GM12872 (cell line): Measurements from ENCODE around the gene KRTAP21-1.

Source experiments
- TF ChIP-seq, protein P1 (sequence below): IDR thresholded peaks from 3 replicates; pipeline ENCODE4 v1.5.1; 2011; ENCODE audit warnings: low read depth, mild to moderate bottlenecking, low read length, moderate library complexity; ENCODE audit not compliant: insufficient read depth

Gene KRTAP21-1

DNA sequence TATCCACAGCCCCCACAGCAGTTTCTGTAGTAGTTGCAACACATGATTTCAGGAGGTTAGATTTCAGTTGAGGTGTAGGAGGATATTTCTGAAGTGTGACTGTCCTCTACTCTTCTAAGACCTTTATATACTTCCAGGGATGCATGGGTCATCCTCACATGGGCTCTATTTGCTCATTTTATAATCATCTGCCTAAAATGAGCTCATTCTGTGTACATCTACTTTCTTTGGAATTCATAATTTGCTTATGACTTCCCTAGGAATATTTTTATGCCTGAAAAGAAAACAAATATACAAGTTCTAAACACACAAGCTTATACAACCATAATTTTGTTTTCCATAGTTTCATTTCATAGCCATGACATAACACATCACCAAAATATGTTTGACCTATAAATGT, 8.1 kb downstream of the KRTAP21-1 start, which contains the start of gene KRTAP21-2:
KRTAP21-2 (minus strand) TSS at position 101 of the 400 bp plus-strand sequence; CDS start at position 44, 57 bp downstream.
- TF ChIP-seq, protein P1, sequence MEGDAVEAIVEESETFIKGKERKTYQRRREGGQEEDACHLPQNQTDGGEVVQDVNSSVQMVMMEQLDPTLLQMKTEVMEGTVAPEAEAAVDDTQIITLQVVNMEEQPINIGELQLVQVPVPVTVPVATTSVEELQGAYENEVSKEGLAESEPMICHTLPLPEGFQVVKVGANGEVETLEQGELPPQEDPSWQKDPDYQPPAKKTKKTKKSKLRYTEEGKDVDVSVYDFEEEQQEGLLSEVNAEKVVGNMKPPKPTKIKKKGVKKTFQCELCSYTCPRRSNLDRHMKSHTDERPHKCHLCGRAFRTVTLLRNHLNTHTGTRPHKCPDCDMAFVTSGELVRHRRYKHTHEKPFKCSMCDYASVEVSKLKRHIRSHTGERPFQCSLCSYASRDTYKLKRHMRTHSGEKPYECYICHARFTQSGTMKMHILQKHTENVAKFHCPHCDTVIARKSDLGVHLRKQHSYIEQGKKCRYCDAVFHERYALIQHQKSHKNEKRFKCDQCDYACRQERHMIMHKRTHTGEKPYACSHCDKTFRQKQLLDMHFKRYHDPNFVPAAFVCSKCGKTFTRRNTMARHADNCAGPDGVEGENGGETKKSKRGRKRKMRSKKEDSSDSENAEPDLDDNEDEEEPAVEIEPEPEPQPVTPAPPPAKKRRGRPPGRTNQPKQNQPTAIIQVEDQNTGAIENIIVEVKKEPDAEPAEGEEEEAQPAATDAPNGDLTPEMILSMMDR, result no peak

DNA sequence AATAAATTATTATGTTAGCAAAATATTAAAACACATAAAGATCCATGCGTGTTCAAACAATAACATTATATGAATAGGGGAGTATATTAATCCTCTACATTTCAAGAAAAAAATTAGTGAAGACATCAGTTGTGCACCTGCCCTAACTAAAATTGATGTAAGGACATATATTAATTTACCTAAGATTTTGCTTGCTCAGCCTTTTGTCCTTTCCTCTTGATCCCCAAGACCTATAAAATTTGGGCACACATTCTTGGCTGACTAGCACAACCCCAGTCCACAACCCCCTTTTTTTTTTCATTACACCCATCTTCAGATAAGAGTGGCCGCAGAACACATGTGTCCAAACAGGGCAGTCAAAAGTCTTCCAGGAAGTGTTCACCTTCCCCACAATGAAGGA, 14.8 kb downstream of the KRTAP21-1 start:
- TF ChIP-seq, protein P1, result no peak

DNA sequence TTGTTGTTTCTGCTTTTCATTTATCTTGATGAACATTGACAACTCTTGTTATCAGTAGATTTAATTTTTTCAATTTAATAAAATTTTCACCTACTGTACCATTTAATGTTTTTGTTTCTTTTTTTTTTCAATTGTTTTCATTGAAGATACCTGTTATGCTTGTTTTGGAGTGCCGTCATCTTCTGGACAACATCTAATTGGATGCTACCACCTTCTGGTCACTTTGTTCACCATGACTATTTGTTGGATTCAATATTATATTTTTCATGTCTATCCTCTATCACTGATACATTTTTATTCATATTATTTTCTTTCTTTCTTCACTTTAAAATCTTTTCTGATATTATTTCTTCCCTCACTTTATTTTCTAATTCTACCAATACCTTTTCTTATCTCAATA, 22.2 kb downstream of the KRTAP21-1 start:
- TF ChIP-seq, protein P1, result no peak

DNA sequence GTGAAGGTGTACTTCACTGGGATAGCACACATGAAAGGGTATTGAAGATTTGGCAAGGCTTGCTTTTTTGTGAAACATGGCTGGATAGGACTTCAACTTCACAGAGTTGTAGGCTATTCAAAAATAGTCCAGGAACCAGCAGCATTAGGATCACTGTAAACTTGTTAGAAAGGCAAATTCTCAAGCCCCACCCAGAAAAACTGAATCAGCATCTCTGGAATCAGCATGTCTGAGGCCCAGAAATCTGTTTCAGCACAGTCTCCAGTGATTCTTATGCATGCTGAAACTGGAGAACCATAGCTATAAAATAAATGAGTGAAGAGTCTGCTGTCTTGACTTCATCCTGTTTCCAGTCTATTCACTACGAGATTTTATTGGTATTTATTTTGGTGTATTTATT, 28.5 kb downstream of the KRTAP21-1 start:
- TF ChIP-seq, protein P1, result no peak

DNA sequence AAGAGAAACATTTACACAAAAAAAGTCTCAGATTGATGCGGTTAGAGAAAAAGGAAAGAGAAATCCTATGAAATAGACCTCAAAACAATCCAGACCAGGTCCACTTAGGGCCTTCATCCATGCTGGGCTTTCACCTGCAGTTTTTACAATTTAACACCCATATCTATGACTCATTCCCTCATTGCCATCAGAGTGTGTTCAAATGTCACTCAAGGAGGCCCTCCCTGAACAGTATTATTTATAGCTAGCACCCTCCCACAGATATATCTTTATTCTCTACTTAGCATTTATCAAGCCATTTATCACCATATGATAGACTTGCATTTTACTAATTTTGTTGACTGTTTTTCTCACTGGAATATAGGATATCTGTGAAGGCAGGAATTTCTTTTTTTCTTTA, 35.8 kb downstream of the KRTAP21-1 start:
- TF ChIP-seq, protein P1, result no peak

DNA sequence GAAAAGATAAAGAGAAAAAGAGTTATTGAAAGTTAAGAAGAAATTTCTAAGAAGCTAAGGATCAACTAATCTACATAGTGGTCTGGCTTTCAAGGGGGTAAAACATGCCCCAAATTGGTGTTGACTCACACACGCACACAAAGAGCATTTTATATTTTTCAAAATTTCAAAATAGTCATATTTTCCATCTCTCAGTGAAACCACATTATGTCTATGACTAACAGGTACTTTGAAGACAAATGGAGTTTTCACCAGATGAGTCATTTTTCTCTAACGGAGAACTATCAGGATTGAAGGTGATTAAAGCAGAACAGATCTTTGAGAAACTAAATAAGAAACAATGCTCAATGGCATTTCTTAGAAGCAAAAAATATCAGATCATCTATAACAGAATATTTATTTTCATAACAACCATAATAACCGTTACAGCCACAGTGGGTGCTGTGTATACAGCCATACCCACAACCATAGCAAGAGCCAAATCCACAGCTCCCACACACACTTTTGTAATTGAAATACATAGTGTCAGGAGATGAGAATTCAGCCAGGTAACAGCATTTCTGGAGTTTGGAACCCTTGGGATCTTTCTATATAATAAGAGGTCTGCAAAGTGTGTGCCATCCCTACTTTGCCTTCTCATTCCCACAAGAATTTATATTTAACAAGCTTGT, 36.9 kb downstream of the KRTAP21-1 start, which contains the start of gene KRTAP21-3:
KRTAP21-3 (minus strand) TSS at position 539 of the 671 bp plus-strand sequence; CDS start at position 521, 18 bp downstream.
- TF ChIP-seq, protein P1, result no peak

DNA sequence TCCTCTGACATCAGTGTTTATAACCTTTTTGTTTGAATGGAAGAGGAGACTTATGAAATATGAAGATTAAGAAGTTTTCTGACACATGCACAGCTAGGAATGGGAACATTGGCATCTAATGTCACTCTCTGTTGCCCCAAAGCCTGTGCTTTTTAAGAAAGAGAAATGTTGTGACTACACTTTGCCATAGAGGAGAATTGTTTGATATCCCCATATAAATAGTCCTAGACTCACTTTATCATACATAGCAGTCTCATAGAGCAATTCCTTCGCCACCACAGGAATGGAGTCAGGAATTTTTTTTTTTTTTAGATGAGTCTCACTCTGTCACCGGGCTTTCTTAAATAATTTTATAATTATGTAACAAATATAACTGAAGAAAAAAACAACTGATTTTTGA, 38.1 kb downstream of the KRTAP21-1 start:
- TF ChIP-seq, protein P1, result no peak
